ENCODE results near the gene LSS.

DNA sequence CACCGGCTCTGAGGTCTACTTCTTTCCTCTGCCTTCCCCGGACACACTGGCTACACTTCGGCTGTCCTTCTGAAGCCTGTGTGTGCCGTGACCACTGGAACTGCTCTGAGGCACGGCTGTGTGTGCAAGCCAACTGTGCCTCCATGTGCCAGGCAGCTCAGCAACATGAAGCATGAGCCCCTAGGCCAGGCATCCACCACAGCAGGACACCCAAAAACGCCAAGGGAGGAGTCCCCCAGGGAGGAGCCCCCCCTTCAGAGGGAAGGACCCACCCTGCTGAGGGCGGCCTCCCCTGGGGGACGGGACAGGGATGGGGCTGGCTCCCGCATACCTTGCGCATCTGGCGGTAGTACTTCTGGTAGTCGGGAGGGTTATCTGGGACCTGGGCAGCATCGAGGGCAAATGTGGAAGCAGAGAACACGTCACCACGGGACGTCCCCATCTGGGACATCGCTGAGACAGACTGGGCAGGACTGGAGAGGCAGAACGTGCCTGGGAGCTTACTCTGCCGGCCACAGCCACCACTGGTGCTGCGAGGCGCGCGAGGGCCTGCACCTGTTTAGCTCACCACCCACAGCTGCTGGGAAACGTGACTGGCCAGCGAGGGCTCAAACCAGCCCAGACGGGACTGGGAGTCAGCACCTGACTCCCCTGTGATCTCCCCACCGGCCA, 20.5 kb downstream of the LSS start:
- TF ChIP-seq, protein P1, sequence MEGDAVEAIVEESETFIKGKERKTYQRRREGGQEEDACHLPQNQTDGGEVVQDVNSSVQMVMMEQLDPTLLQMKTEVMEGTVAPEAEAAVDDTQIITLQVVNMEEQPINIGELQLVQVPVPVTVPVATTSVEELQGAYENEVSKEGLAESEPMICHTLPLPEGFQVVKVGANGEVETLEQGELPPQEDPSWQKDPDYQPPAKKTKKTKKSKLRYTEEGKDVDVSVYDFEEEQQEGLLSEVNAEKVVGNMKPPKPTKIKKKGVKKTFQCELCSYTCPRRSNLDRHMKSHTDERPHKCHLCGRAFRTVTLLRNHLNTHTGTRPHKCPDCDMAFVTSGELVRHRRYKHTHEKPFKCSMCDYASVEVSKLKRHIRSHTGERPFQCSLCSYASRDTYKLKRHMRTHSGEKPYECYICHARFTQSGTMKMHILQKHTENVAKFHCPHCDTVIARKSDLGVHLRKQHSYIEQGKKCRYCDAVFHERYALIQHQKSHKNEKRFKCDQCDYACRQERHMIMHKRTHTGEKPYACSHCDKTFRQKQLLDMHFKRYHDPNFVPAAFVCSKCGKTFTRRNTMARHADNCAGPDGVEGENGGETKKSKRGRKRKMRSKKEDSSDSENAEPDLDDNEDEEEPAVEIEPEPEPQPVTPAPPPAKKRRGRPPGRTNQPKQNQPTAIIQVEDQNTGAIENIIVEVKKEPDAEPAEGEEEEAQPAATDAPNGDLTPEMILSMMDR (IDR thresholded peaks at IDR 0.05) = no peak
- TF ChIP-seq EP300 (IDR thresholded peaks at IDR 0.05; ENCODE audit: low read depth) (no peak), POLR2AphosphoS5 (IDR thresholded peaks at IDR 0.05) (no peak), POLR2A (IDR thresholded peaks at IDR 0.05) (no peak)

Data from transverse colon (tissue), 4 donors.